ENCODE data around the gene COL18A1.

COL18A1 gene

GRCh38 chr21:45381865-45382696 is 22.9 kb upstream of the COL18A1 start:
- DNase-seq (ENCODE audit: extremely low read depth in 1 of 2, low read depth in 1 of 2), result no peak

GRCh38 chr21:45382697-45382997 is 22.3 kb upstream of the COL18A1 start:
- no peak for DNase-seq (ENCODE audit: extremely low read depth in 1 of 2, low read depth in 1 of 2)

- no peak for DNase-seq (ENCODE audit: extremely low read depth in 1 of 2, low read depth in 1 of 2)
Measured at GRCh38 chr21:45383111-45383614, 21.8 kb upstream of the COL18A1 start.

- DNase-seq (ENCODE audit: extremely low read depth in 1 of 2, low read depth in 1 of 2), result no peak
Measured at GRCh38 chr21:45383615-45384201, 21.3 kb upstream of the COL18A1 start.

GRCh38 chr21:45384656-45385548 is 20.1 kb upstream of the COL18A1 start:
- no peak for DNase-seq (ENCODE audit: extremely low read depth in 1 of 2, low read depth in 1 of 2)

- no peak for DNase-seq (ENCODE audit: extremely low read depth in 1 of 2, low read depth in 1 of 2)
Measured at GRCh38 chr21:45385549-45386050, 19.4 kb upstream of the COL18A1 start.

GRCh38 chr21:45386336-45386727 is 18.6 kb upstream of the COL18A1 start:
- no peak for DNase-seq (ENCODE audit: extremely low read depth in 1 of 2, low read depth in 1 of 2)

GRCh38 chr21:45386728-45387371 is 18.1 kb upstream of the COL18A1 start:
- DNase-seq (ENCODE audit: extremely low read depth in 1 of 2, low read depth in 1 of 2), result no peak

GRCh38 chr21:45387506-45387905 is 17.5 kb upstream of the COL18A1 start:
- no peak for DNase-seq (ENCODE audit: extremely low read depth in 1 of 2, low read depth in 1 of 2)

GRCh38 chr21:45388011-45388521 is 16.9 kb upstream of the COL18A1 start:
- DNase-seq (ENCODE audit: extremely low read depth in 1 of 2, low read depth in 1 of 2), result no peak

- DNase-seq (ENCODE audit: extremely low read depth in 1 of 2, low read depth in 1 of 2), result no peak
Measured at GRCh38 chr21:45388611-45389296, 16.2 kb upstream of the COL18A1 start.

- DNase-seq (ENCODE audit: extremely low read depth in 1 of 2, low read depth in 1 of 2), result no peak
Measured at GRCh38 chr21:45390121-45390751, 14.7 kb upstream of the COL18A1 start.

- DNase-seq (ENCODE audit: extremely low read depth in 1 of 2, low read depth in 1 of 2), result no peak
Measured at GRCh38 chr21:45390831-45391742, 13.9 kb upstream of the COL18A1 start.

- DNase-seq (ENCODE audit: extremely low read depth in 1 of 2, low read depth in 1 of 2), result no peak
Measured at GRCh38 chr21:45391743-45392572, 13.0 kb upstream of the COL18A1 start.

GRCh38 chr21:45392573-45392971 is 12.4 kb upstream of the COL18A1 start:
- no peak for DNase-seq (ENCODE audit: extremely low read depth in 1 of 2, low read depth in 1 of 2)

- no peak for DNase-seq (ENCODE audit: extremely low read depth in 1 of 2, low read depth in 1 of 2)
Measured at GRCh38 chr21:45393021-45393420, 11.9 kb upstream of the COL18A1 start.

GRCh38 chr21:45393833-45394638 is 10.9 kb upstream of the COL18A1 start:
- DNase-seq (ENCODE audit: extremely low read depth in 1 of 2, low read depth in 1 of 2), result no peak

Measured in stimulated activated CD8-positive, alpha-beta memory T cell treated with anti-CD3 and anti-CD28 coated beads, Interleukin-7, amount 100 ng/mL, for 48 hours (primary cell).